RPMI7951 (cell line): ENCODE results near the gene SKIDA1. TPM values are rescaled to one million over a fixed set of nuclear protein-coding genes. Genes with fewer than 3 reads are reported as not detected.

Experiments used
- DNase-seq: peaks from one replicate; pipeline ENCODE4 v3.0.0-alpha.2; 2012; ENCODE audit warnings: low read depth
- total RNA-seq: library from RNA; depleted of rRNA; stranded (reverse); fragments of >200 nt; shearing (Covaris generic); gene quantifications from 2 replicates; pipeline ENCODE4 v1.2.3, GENCODE V29; 2014

Gene SKIDA1
- total RNA-seq, 1 experiment from 2014 or later: 0.48 TPM

DNA sequence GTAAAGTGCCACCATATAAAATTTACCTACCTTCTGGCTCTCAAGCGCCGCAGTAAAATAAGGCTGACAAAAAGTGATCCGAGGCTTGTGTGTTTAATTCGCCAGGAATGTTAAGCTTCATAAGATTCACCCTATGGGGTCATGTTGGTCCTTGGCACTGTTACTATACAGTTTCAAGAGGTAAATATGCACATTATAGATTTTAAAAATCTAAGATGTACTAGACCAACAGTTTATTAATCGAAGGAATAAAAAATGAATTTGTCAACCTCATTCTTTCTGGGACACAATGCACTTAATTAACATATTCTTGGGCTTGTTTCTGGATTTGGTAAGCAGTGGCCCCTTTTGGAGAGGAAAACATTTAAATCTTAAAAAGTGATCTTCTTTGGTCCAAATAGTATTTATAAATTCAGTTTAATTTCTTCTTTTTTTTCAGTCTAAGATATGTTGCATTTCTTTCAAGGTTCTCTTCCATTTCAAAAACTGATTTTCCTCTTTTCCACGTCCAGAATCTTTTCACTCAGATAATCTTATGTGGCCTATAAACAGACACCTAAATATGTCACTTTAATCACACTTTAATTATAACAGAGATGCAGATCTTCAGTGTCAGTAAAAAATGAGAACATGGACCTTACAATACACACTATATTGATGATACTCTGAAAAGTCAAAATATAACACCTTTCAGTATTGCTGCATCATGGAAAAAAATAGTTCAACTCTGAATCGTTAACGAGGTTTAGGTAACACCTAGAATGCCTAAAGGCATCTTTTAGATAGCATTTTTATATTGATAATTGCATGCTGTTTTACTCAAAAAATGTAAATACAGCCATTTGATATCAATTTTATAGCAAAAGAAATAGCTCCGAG is 3.8 kb upstream of the SKIDA1 start:
- peak; percentile 51 for DNase-seq

DNA sequence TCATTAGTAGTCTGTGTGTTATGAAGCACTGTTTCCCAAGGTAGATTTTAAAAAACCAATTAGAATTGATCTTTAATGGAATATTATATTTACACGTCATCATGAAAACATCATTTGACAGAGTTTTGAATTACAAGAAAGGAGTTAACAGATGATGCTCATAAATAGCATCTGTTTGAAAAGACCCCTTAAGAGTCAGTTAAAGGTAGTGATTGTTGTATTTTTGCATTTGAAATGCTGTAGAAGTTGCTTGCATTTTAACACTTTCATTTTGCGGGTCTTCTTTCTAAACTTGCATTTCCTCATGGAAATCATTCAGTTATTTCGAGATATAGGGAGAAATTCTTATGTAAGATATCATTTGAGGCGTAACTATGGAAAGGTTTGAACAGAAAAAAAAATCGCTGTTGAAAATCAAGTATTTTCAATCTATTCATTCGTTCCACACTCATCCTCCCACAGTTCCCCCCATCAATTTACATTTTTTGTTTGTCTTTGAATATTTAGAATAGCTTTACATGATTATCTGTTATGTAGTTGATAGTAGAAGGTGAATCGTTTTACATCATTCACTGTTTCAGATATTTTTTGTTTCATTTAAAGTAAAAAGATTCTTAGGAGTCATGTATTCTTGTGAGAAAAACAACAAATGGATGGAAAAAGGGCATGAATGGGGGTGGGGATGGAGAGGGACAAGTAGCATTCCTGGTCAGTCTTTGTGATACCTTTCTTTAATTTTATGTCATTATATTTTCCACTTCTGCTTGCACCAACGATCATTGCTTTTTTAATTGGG is 3.0 kb upstream of the SKIDA1 start:
- DNase-seq: no peak

DNA sequence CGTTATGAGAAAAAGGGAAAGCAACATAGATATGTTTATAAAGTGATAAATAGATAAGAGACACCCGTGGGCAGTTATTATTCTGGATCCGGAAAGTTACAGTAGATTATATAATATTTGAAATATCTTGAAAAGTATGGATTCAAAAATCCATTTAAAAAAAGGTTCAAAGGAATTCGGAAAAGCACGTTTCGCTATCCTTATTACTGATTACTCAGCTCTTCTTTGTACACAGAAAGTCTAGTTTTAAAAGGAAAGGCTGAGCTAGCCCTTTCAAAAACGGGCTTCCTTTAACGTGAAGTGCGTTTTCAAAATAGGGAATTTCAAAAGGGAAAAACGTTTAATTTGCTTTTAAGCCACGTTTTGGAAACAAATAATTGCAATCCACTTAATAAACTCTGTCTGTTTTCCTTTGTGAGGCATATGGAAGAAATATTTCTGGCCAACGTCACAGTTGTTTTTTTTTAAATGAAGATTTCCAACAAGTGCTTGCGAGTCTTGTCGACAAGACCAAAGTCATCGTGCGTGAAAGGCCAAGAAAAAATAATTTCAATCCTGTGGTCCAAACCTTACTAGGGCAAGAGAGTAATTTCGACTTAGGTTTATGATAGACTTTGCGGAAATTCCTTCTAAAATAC is 2.2 kb upstream of the SKIDA1 start:
- peak; percentile 58 for DNase-seq

DNA sequence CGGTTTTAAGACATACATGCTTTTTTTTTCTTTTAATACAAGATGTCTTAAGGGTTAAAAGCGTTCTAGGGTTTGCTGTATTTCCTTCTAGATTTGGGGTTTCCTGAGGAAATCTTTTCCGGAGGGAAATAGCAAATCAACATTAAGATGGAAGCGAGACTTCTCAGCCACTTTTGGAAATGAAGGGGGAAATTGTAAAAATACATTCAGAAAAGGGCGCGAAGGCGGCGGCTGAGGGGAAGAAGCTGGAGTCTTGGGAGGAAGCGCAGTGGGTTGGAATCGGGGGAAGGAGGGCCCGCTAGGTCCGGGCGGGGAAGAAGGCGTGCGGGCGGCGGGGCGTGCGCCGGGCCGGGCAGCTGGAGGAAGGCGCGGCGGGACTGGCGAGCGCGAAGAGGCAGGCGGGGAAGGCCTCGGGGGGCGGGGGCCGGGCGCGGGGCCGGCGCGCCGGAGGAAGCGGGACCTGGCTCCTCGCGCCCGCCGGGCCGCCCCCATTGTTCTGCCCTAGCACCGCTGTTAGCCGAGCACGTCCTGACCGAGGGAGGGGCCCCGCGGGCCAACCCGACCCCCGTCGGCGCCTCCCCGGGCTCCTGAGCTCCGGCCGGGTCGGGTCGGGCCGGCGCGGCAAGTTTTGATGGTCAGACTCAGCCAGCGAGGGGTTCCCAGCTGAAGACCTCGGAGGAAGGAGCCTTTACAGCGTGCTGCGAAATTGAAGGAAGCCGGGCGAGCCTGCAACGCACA is 1.5 kb upstream of the SKIDA1 start:
- DNase-seq: peak; percentile 82

DNA sequence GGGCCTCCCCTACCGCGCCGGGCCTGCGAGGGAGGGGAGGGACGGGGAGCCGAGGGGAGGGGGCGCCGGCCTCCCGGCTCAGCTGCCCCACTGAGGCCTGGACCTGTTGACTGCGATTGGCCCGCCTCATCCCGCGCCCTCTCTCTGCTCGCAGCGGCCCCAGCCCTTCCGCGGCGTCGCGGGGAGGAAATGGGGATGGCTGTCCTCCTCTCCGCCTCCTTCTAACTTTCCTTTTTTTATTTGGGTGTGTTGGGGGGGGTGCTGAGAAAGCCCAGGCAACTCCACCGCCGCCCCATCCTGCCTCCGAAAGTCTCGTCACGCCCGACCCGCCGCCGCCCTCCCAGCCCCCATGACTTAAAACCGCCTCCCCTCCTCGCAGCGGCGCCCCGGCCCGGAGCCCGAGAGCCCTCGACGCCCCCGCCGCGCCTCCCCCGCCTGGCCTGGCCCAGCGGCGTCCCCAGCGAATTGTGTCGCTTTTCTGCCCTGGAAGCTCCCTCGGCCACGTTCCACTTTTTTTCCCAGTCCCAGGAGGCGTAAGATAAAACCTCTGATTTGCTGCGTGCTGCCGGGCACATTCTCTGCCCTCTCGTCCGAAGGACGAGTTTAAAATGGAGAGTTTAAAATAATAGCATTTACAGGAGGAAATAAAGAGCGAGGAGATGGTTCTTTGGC is 842 bp upstream of the SKIDA1 start:
- peak; percentile 88 for DNase-seq

DNA sequence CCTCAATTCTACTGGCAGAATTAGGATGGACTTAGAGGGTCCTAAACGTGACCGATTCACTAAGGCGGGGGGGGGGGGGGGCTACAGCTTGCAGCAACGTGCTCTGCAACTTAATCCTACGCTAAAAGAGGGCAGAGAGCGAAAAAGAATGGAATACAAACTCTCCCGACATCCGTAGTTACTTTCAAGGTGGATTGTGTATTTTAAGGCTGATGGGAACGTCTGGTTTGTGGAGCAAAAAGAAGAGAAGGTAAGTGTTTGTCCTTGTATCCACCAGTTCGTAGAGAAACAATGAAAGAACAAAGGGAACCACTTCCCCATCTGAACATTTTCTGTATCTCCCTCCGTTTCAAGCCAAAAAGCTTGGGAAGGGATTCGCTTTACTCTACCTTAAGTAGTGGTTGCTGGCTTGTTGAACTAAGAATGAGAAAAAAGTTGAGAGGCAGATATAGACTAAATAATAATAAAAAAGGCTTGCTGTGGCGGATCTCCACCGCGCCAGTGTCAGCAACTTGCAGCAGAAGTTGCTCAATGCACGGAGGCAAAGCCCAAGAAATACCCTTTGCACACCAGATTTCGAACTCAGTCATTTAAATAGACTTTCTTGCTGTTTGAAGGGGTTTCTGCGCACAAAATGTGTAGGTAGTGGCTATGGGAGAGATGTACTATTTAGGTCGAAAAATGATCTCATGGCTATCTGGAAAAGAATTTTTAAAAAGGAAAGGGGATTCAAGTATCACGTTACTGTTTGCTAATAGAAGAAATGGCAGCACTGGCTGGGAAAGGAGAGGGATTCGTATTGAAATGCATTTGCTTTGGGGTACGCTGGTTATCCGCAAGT is 736 bp downstream of the SKIDA1 start:
- peak; percentile 34 for DNase-seq

DNA sequence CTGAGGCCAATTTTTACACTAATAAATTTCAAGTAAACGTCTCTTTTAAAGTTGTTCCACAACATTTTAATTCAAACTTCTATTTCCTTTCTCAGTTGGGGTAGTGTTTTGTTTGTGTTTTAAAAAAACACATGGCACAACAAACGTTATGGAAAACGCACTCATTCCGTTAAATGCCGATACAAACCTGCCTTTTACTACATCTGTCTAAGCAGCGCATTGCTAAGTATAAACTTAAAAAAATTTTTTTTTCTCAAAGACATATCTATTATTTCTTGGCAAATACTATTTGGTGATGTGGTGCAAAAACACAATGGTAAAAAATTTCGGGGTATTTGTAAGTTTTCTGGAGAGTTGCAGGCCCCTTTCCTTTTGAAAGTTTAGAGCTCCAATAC is 1.4 kb downstream of the SKIDA1 start:
- no peak for DNase-seq

DNA sequence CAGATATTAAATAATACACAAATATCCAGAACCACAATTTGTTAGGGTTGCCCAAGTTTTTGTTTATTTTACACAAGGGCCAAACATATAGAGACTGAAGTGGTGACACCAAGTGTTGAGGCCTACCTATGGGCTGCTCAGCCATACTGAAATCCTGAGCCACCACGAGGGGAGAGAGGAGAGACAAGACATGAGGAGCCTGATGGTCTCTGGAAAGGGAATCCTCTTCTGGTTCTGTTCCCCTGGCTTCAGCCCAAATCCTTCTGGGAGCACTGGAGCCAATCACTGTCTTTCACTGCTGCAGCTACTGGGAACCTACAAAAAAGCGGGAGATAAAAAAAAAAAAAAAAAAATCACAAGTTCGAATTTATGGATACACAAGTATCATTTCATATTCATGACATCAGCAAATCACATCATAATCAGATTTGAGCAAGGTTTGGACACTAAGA is 1.9 kb downstream of the SKIDA1 start:
- peak; percentile 55 for DNase-seq

DNA sequence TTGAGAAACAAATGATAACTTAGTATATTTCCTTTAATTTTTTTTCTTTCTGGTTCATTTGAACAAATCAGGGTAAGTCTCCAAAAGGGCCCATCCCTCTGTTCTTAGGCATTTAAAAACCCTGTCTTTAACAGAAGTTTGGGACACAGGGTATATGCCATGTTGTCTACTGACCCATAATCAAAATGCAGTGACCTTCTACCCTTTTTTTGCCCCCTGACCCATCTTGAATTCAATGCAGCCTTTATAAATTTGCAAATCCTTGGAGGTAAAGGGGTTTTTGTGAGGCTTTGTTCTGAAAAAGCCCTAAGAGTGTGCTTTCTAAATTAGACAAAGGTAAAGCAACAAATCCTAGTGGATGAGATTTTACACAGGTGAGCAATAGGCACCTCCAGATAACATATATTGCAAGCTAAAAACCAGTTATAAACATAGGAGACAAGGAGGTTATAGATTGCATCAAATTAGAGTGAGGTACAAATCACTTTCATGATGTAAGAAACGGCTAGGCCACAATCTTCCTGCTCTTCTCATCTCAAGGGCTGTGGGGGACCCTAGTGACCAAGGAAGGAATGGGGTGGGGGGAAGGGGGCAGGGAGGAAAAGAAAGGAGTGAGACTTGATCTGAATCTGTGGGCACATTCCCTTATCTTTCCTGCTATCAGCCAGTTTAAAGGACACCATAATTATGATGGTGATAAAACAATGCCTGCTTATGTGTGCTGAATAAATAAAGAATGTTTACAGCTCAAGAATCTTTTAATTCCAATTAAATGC is 2.7 kb downstream of the SKIDA1 start:
- DNase-seq: no peak

DNA sequence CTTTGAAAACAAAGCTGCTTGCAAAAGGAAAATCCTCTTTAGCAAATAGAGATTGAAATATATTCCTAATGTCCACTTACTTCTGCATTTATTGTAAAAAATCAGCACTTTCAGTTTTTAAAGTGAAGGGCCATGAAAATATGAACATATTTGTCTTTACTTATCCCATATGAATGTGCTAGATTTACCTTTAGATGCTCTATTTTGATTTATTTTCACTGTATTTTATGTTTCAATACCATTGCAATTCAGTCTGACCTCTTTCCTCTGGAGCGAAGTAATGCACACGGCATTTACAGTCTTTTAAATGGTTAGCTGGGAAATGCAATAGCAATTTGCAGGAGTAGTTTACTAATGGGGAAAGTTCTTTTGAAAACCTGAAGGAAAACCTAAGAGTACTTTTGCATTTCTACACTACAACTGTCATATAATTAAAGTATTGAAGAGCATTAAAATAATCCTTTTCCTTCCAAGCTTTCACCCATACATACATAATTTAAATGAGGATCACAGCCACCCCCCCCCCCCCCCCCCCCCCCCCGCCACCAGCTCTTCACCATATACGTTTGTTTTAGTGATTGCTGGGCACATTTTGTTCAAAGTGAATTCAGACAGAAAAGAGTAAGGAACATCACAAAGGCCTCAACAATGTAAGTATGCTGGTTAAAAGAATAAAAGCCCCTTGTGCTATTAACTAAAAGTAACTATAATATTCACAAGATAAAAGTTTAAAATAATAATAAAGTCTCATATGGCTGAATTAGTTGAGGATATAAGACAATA is 3.5 kb downstream of the SKIDA1 start:
- DNase-seq: no peak

DNA sequence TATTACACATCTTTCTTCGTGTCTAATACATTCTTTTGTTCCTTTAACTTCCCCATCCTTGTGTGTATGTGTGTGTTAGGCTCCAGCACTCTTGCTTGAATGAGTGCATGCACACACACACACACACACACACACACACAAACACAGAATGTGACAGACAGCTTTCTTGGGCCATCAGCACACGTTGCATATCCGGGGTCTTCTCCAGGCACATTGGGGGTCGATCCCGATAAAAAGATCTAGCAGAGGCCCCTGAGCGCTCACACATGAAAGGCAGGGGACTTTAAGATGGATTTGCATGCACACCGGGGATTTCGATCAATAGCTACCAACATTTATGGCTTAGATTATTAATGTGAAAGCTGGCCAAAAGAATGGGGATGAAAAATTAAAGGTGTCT is 4.5 kb downstream of the SKIDA1 start:
- DNase-seq: no peak

DNA sequence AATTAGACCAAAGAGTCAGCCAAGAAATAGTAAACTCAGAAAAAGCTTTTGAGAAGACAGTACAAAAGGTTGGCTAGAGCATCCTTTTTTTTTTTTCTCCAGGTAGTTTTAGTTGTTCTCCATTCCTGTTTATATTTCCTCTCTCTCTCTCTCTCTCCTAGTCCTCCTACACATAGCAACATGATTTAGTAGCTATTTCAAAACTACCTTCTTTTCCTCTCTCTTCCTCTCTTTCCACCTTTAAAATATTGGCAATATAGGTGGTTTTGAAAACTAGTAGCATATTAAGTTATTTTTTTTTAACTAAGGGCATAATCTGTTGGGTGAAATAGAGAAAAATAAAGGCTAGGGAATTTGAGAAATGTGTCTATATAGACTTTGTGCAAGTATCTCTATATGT is 5.0 kb downstream of the SKIDA1 start:
- no peak for DNase-seq

DNA sequence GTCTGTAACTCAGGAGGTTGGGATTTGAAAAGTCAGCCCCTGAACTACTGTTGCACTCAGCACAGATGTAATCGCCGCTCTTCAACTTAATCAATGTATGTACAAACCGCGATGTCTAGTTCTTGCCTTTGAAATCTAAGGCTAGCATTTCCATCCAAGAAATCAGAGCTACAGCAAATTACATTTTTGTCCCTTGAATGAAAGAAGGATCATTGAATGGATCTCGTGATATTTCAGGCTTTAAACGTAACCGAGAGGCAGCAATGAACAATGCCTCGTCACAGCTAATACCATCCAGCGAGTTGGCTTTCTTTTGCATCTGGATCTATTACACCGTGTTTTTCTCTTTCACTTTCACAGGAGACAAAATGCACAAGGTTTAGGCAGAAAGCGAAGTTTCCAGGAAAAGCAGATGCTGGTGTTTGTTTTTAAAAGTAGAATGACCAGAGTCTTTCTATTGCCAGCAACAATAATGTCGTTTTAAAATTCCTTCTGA is 5.5 kb downstream of the SKIDA1 start:
- DNase-seq: peak; percentile 77

DNA sequence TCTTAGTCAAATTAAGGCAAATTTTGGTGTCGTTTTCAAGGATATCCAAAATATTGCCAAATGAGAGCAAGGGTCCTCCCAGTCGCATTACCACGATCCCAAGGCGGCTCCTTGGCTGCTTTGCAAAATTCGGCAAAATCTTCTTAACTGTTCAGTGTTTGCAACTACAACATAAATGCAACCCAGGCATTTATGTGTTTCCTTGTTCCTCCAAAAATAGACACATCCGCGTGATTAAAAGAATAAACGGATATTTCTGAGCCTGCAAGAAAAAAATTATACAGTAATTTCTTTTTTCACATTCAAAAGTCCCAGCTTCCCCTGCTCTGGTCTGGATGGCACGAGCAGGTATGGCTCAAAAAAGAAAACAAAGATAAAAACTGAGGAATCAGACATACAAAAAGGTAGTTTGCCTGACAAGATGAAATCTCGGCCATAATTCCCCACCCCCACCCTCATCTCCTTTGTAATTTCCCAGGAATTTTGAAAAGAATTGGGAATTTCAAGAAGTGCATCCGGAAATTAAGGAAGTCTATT is 6.0 kb downstream of the SKIDA1 start:
- no peak for DNase-seq

DNA sequence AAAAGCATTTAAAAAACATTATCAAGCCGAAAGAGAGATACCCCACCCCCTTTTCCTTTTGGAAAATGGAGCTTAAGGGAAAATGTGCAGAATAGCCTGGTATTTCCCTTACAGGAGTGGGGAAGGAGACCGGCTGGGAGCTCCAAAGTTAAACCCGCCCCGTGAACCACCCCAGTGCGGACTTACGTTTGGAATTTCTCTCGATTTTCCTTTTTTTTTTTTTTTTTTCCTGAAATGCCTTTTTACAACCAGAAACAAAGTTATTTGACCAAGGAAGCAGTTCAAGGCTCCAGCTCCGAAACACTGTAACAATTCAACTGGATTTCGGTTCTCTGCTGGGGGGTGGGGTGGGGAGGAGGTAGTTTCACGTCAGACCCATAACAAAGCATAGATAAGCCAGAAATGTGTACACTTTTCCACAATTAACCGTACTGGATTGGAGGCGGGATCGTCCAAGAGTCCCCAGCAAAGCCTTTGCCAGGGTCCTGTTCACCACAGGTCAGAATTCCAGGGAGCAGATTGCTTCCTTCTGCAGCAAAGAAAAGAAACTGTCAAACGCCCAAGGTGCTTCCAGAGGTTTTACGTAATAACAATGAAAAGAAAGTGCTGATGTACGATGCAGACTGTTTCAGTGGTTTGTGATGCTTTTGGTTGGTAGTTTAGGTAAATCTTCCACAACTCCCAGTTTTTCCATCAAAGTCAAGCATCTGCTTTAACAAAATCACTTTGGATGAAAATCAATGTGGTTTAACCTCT is 6.7 kb downstream of the SKIDA1 start:
- DNase-seq: peak; percentile 24

DNA sequence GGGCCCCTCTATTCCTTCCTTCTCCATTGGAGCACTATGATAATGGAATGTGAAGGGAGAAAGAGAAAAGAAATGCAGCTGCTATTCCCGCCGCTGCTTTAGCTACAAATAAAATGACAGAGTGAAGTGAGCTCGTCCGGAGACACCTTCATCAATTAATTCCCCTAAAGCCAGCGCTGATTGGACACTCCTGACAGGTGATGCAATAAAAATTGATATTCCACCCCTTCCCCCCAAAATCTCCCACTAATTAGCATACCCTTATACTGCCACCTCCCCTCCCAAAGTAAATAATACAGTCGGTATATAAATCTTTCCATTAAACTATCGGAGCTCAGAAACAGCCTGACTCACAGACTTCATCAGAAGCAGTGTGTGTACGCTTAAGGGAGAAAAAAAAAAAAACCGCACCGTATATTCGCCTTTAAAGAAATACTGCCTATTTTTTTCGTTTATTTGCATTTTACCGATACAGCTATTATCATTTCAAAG is 7.3 kb downstream of the SKIDA1 start:
- DNase-seq: peak; percentile 43
